ENCODE data around the gene ETV3.

Gene ETV3

DNA sequence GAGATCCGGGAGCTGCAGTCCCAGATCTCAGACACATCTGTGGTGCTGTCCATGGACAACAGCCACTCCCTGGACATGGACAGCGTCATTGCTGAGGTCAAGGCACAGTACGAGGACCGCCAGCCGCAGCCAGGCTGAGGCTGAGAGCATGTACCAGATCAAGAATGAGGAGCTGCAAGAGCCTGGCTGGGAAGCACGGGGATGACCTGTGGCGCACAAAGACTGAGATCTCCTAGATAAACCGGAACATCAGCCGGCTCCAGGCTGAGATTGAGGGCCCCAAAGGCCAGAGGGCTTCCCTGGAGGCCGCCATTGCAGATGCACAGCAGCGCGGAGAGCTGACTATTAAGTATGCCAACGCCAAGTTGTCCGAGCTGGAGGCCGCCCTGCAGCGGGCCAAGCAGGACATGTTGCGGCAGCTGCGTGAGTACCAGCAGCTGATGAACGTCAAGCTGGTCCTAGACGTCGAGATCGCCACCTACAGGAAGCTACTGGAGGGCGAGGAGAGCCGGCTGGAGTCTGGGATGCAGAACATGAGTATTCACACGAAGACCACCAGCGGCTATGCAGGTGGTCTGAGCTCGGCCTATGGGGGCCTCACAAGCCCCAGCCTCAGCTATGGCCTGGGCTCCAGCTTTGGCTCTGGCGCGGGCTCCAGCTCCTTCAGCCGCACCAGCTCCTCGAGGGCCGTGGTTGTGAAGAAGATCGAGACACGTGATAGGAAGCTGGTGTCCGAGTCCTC, 64.1 kb downstream of the ETV3 start:
- TF ChIP-seq, protein P1, sequence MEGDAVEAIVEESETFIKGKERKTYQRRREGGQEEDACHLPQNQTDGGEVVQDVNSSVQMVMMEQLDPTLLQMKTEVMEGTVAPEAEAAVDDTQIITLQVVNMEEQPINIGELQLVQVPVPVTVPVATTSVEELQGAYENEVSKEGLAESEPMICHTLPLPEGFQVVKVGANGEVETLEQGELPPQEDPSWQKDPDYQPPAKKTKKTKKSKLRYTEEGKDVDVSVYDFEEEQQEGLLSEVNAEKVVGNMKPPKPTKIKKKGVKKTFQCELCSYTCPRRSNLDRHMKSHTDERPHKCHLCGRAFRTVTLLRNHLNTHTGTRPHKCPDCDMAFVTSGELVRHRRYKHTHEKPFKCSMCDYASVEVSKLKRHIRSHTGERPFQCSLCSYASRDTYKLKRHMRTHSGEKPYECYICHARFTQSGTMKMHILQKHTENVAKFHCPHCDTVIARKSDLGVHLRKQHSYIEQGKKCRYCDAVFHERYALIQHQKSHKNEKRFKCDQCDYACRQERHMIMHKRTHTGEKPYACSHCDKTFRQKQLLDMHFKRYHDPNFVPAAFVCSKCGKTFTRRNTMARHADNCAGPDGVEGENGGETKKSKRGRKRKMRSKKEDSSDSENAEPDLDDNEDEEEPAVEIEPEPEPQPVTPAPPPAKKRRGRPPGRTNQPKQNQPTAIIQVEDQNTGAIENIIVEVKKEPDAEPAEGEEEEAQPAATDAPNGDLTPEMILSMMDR (IDR thresholded peaks at IDR 0.05; ENCODE audit: borderline replicate concordance, control extremely low read depth, extremely low read depth, insufficient read depth, missing control alignments), result peak; percentile 68
- in situ Hi-C loops (cut with MboI; ENCODE audit: low sequenced_read_pairs, unreplicated experiment), result no loop called here
- DNase-seq (ENCODE audit: low spot score), result peak; percentile 68
